ENCODE data around the gene VEGFA. TPM values are rescaled to one million over a fixed set of nuclear protein-coding genes. Genes with fewer than 3 reads are reported as not detected.

The VEGFA gene
- total RNA-seq, 1 donor from 2014 or later = 236 TPM

- no peak for TF ChIP-seq CTCF (IDR thresholded peaks at IDR 0.05; ENCODE audit: insufficient read depth, low read length, poor library complexity, severe bottlenecking)
- no peaks in the 10 kb centered on the region for H3K27me3 ChIP-seq (ENCODE audit: control insufficient read depth, insufficient read depth, low read length)
- peak; percentile 45 for DNase-seq (ENCODE audit: low read depth)
- no peaks in the 10 kb centered on the region for H3K36me3 ChIP-seq (ENCODE audit: control insufficient read depth, insufficient read depth, low read length)
- H3K4me3 ChIP-seq (ENCODE audit: low read depth, low read length) = no peak overlapping the region
These were observed 44.9 kb upstream of the VEGFA start for GRCh38 chr6:43724914-43725642.

GRCh38 chr6:43725643-43726580 lies 44.1 kb upstream of the VEGFA start:
- H3K27me3 ChIP-seq (ENCODE audit: control insufficient read depth, insufficient read depth, low read length) = no peaks in the 10 kb centered on the region
- TF ChIP-seq CTCF (IDR thresholded peaks at IDR 0.05; ENCODE audit: insufficient read depth, low read length, poor library complexity, severe bottlenecking) = no peak
- DNase-seq (ENCODE audit: low read depth) = no peak

GRCh38 chr6:43727634-43728033 lies 42.4 kb upstream of the VEGFA start:
- no peak overlapping the region for H3K4me3 ChIP-seq (ENCODE audit: low read depth, low read length)
- no peak for TF ChIP-seq CTCF (IDR thresholded peaks at IDR 0.05; ENCODE audit: insufficient read depth, low read length, poor library complexity, severe bottlenecking)
- no peaks in the 10 kb centered on the region for H3K36me3 ChIP-seq (ENCODE audit: control insufficient read depth, insufficient read depth, low read length)
- no peak for DNase-seq (ENCODE audit: low read depth)
- H3K27me3 ChIP-seq (ENCODE audit: control insufficient read depth, insufficient read depth, low read length) = no peaks in the 10 kb centered on the region

More at GRCh38 chr6:43725643-43726580, 44.1 kb upstream of the VEGFA start:
- H3K4me3 ChIP-seq (ENCODE audit: low read depth, low read length) = no peak overlapping the region
- H3K36me3 ChIP-seq (ENCODE audit: control insufficient read depth, insufficient read depth, low read length) = no peaks in the 10 kb centered on the region

- no peaks in the 10 kb centered on the region for H3K27me3 ChIP-seq (ENCODE audit: control insufficient read depth, insufficient read depth, low read length)
- no peak for TF ChIP-seq CTCF (IDR thresholded peaks at IDR 0.05; ENCODE audit: insufficient read depth, low read length, poor library complexity, severe bottlenecking)
- H3K36me3 ChIP-seq (ENCODE audit: control insufficient read depth, insufficient read depth, low read length) = no peaks in the 10 kb centered on the region
- no peak overlapping the region for H3K4me3 ChIP-seq (ENCODE audit: low read depth, low read length)
- DNase-seq (ENCODE audit: low read depth) = no peak
These were observed 41.4 kb upstream of the VEGFA start for GRCh38 chr6:43728586-43728985.

- H3K27me3 ChIP-seq (ENCODE audit: control insufficient read depth, insufficient read depth, low read length) = no peaks in the 10 kb centered on the region
- H3K4me3 ChIP-seq (ENCODE audit: low read depth, low read length) = no peak overlapping the region
- TF ChIP-seq CTCF (IDR thresholded peaks at IDR 0.05; ENCODE audit: insufficient read depth, low read length, poor library complexity, severe bottlenecking) = no peak
- no peak for DNase-seq (ENCODE audit: low read depth)
- no peaks in the 10 kb centered on the region for H3K36me3 ChIP-seq (ENCODE audit: control insufficient read depth, insufficient read depth, low read length)
These were observed 40.5 kb upstream of the VEGFA start for GRCh38 chr6:43729537-43729936.
